ENCODE measurements around the gene PRKCH. TPM values are rescaled to one million over a fixed set of nuclear protein-coding genes. Genes with fewer than 3 reads are reported as not detected.

The PRKCH gene
- total and polyA plus RNA-seq, 2 of the 13 experiments (the other 11 are each of a cell fraction or from before 2014, with no cell fraction given): 0.48 to 1.3 TPM

DNA sequence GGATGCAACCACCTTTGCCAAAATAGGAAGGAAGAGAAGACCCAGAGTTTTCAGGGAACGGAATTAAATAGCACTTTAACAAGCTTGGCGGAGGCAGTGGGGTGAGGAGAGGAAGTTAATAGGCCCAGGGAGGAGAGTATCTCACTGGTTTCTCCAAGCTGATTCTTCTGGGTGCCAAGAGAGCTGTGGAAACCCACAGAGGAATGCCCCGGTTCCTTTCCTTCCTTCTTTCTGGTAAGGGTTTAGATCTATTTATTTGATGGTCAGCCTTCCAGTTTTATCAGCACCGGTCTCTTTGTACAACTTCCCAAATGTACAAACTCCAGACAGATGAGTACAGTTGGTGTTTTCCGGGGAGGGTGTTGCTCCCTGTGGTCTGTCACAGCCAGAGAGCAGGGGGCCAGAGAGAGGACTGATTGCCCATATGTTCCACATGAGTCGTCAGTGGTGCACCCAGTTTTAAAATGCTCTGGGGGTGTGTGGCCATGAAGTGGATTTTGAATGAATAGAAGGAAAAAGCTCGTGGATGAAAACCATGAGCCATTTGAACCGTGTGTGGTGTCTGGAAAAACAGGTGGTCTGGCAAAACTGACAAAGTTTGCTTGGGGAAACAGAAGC lies 26.6 kb downstream of the PRKCH start:
- no peak for DNase-seq (ENCODE audit: low spot score)
- no peak for ATAC-seq
- Histone ChIP-seq H3K4me1 (ENCODE audit: insufficient read depth, low read length) (no peaks in the 10 kb centered on the region), H3K4me3 (replicated peaks in 1 of 3; ENCODE audit: insufficient read depth in 1 of 3, low read depth in 2 of 3, low read length in 3 of 3) (no peak overlapping the region), H3K27me3 (ENCODE audit: control insufficient read depth in 1 of 2, insufficient read depth in 2 of 2, low read length in 2 of 2) (no peaks in the 10 kb centered on the region), H3K9me3 (ENCODE audit: low read length) (no peaks in the 10 kb centered on the region), H3K9ac (ENCODE audit: insufficient read depth, low read depth, low read length) (no peak overlapping the region), H3K36me3 (replicated peaks in 1 of 2; ENCODE audit: control insufficient read depth in 1 of 2, insufficient read depth in 2 of 2, low read length in 2 of 2) (no peaks in the 10 kb centered on the region), H4K20me1 (ENCODE audit: insufficient read depth, low read length) (no peaks in the 10 kb centered on the region), H3K79me2 (ENCODE audit: insufficient read depth, low read length) (no peaks in the 10 kb centered on the region), H3K27ac (ENCODE audit: extremely low read length, insufficient read depth, low read length) (no peak overlapping the region), H2AFZ (ENCODE audit: low read length) (no peak overlapping the region), H3K4me2 (ENCODE audit: low read depth, low read length) (no peak overlapping the region)
- FAIRE-seq: no peak
- TF ChIP-seq HCFC1 (IDR thresholded peaks at IDR 0.05; ENCODE audit: low read depth, low read length): no peak
- TF ChIP-seq ZNF792 (CRISPR knock-in tag; IDR thresholded peaks at IDR 0.05): no peak
- no peak for TF ChIP-seq SAP130 (CRISPR knock-in tag; IDR thresholded peaks at IDR 0.05; ENCODE audit: low read depth)
- TF ChIP-seq FOXC1 (CRISPR knock-in tag; IDR thresholded peaks at IDR 0.05; ENCODE audit: borderline replicate concordance): no peak
- no peak for TF ChIP-seq ZNF598 (CRISPR knock-in tag; IDR thresholded peaks at IDR 0.05; ENCODE audit: borderline replicate concordance)
- TF ChIP-seq ZNF234 (CRISPR knock-in tag; conservative IDR thresholded peaks at IDR 0.05): no peak
- no peak for TF ChIP-seq ZNF724P (CRISPR knock-in tag; IDR thresholded peaks at IDR 0.05; ENCODE audit: borderline replicate concordance)
- TF ChIP-seq, protein P1, sequence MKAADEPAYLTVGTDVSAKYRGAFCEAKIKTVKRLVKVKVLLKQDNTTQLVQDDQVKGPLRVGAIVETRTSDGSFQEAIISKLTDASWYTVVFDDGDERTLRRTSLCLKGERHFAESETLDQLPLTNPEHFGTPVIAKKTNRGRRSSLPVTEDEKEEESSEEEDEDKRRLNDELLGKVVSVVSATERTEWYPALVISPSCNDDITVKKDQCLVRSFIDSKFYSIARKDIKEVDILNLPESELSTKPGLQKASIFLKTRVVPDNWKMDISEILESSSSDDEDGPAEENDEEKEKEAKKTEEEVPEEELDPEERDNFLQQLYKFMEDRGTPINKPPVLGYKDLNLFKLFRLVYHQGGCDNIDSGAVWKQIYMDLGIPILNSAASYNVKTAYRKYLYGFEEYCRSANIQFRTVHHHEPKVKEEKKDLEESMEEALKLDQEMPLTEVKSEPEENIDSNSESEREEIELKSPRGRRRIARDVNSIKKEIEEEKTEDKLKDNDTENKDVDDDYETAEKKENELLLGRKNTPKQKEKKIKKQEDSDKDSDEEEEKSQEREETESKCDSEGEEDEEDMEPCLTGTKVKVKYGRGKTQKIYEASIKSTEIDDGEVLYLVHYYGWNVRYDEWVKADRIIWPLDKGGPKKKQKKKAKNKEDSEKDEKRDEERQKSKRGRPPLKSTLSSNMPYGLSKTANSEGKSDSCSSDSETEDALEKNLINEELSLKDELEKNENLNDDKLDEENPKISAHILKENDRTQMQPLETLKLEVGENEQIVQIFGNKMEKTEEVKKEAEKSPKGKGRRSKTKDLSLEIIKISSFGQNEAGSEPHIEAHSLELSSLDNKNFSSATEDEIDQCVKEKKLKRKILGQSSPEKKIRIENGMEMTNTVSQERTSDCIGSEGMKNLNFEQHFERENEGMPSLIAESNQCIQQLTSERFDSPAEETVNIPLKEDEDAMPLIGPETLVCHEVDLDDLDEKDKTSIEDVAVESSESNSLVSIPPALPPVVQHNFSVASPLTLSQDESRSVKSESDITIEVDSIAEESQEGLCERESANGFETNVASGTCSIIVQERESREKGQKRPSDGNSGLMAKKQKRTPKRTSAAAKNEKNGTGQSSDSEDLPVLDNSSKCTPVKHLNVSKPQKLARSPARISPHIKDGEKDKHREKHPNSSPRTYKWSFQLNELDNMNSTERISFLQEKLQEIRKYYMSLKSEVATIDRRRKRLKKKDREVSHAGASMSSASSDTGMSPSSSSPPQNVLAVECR (CRISPR knock-in tag; IDR thresholded peaks at IDR 0.05; ENCODE audit: borderline replicate concordance): no peak
- no peak for TF ChIP-seq JUN (CRISPR knock-in tag; IDR thresholded peaks at IDR 0.05)
- TF ChIP-seq, protein P2, sequence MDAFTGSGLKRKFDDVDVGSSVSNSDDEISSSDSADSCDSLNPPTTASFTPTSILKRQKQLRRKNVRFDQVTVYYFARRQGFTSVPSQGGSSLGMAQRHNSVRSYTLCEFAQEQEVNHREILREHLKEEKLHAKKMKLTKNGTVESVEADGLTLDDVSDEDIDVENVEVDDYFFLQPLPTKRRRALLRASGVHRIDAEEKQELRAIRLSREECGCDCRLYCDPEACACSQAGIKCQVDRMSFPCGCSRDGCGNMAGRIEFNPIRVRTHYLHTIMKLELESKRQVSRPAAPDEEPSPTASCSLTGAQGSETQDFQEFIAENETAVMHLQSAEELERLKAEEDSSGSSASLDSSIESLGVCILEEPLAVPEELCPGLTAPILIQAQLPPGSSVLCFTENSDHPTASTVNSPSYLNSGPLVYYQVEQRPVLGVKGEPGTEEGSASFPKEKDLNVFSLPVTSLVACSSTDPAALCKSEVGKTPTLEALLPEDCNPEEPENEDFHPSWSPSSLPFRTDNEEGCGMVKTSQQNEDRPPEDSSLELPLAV (CRISPR knock-in tag; conservative IDR thresholded peaks at IDR 0.05; ENCODE audit: low read depth): no peak
- TF ChIP-seq, protein P3, sequence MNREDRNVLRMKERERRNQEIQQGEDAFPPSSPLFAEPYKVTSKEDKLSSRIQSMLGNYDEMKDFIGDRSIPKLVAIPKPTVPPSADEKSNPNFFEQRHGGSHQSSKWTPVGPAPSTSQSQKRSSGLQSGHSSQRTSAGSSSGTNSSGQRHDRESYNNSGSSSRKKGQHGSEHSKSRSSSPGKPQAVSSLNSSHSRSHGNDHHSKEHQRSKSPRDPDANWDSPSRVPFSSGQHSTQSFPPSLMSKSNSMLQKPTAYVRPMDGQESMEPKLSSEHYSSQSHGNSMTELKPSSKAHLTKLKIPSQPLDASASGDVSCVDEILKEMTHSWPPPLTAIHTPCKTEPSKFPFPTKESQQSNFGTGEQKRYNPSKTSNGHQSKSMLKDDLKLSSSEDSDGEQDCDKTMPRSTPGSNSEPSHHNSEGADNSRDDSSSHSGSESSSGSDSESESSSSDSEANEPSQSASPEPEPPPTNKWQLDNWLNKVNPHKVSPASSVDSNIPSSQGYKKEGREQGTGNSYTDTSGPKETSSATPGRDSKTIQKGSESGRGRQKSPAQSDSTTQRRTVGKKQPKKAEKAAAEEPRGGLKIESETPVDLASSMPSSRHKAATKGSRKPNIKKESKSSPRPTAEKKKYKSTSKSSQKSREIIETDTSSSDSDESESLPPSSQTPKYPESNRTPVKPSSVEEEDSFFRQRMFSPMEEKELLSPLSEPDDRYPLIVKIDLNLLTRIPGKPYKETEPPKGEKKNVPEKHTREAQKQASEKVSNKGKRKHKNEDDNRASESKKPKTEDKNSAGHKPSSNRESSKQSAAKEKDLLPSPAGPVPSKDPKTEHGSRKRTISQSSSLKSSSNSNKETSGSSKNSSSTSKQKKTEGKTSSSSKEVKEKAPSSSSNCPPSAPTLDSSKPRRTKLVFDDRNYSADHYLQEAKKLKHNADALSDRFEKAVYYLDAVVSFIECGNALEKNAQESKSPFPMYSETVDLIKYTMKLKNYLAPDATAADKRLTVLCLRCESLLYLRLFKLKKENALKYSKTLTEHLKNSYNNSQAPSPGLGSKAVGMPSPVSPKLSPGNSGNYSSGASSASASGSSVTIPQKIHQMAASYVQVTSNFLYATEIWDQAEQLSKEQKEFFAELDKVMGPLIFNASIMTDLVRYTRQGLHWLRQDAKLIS (CRISPR knock-in tag; IDR thresholded peaks at IDR 0.05): no peak
- no peak for TF ChIP-seq ZSCAN21 (CRISPR knock-in tag; IDR thresholded peaks at IDR 0.05; ENCODE audit: borderline replicate concordance)
- CTCF ChIA-PET (ENCODE audit: low intra/inter-chr PET ratio, low total read pairs): no interaction called here
- in situ Hi-C loops (cut with HindIII; ENCODE audit: extremely low pct_ligation_motif_present, low pct_unique_long_range_greater_than_20kb) (no loop called here), intact Hi-C loops (cut with micrococcal nuclease; ENCODE audit: unreplicated experiment) (no loop called here)
- WGBS (ENCODE audit: low lambda C conversion rate): 29% methylated on average over 8 of the region's 8 CpGs
- POLR2A ChIA-PET: no interaction called here
- no TSS peak for BruUV-seq (replicated peaks)
